A673 (cell line): ENCODE measurements around the gene TOR3A.

Experiments
- EZH2 ChIP-seq: fragments of 200-600 bp; sonication (generic); IDR thresholded peaks from 2 replicates; pipeline ENCODE4 v1.6.1; 2017; ENCODE audit warnings: borderline replicate concordance, low read depth, mild to moderate bottlenecking, mixed read lengths, antibody characterized with exemption, low read length; ENCODE audit not compliant: poor library complexity, severe bottlenecking
- TF ChIP-seq, protein P1 (sequence below): fragments of 300-800, 200-600 bp; sonication (generic); conservative IDR thresholded peaks from 2 replicates; pipeline ENCODE4 v1.5.1; 2017; ENCODE audit warnings: low read depth, mild to moderate bottlenecking, antibody characterized with exemption, low read length, moderate library complexity, mixed read lengths

DNA sequence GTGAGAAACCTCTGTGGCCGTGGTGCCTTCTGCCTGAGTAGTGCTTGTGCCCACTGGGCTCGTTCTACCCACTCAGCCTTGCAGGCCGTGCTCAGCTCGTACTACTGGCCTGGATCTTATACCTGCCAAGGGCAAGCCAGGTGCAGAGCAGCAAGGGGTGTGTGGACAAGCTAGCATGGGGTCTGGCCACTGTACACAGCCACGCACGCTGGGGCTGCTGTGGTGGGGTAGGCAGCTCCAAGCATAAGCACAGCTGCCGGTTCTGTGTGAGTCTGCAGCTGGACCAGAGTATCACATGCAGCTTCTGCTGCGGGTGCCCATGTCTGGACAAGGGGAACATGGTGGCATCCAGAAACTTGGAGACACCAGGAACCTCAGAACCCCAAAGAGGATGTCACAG is 39.8 kb upstream of the TOR3A start:
- TF ChIP-seq, protein P1, sequence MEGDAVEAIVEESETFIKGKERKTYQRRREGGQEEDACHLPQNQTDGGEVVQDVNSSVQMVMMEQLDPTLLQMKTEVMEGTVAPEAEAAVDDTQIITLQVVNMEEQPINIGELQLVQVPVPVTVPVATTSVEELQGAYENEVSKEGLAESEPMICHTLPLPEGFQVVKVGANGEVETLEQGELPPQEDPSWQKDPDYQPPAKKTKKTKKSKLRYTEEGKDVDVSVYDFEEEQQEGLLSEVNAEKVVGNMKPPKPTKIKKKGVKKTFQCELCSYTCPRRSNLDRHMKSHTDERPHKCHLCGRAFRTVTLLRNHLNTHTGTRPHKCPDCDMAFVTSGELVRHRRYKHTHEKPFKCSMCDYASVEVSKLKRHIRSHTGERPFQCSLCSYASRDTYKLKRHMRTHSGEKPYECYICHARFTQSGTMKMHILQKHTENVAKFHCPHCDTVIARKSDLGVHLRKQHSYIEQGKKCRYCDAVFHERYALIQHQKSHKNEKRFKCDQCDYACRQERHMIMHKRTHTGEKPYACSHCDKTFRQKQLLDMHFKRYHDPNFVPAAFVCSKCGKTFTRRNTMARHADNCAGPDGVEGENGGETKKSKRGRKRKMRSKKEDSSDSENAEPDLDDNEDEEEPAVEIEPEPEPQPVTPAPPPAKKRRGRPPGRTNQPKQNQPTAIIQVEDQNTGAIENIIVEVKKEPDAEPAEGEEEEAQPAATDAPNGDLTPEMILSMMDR, result no peak
- TF ChIP-seq EZH2, result no peak
